Stimulated activated CD8-positive, alpha-beta memory T cell treated with anti-CD3 and anti-CD28 coated beads, Interleukin-15, amount 100 ng/mL, for 1 hour (primary cell): ENCODE measurements around the gene TENT4A.

Experiments used
- DNase-seq: peaks from one replicate; pipeline ENCODE4 v3.0.0-alpha.2; 2020; ENCODE audit warnings: low read depth

The TENT4A gene

GRCh38 chr5:6752782-6753181 lies 39.5 kb downstream of the TENT4A start:
- DNase-seq, result no peak

GRCh38 chr5:6753851-6754250 lies 40.6 kb downstream of the TENT4A start:
- DNase-seq, result no peak

GRCh38 chr5:6754766-6755165 lies 41.5 kb downstream of the TENT4A start:
- no peak for DNase-seq

- no peak for DNase-seq
These were observed 42.3 kb downstream of the TENT4A start for GRCh38 chr5:6755519-6755918.

- DNase-seq, result no peak
These were observed 42.7 kb downstream of the TENT4A start for GRCh38 chr5:6755941-6756340.

GRCh38 chr5:6757414-6757969 lies 44.3 kb downstream of the TENT4A start:
- no peak for DNase-seq

- no peak for DNase-seq
These were observed 45.0 kb downstream of the TENT4A start for GRCh38 chr5:6758236-6758635.

GRCh38 chr5:6758706-6759105 lies 45.5 kb downstream of the TENT4A start:
- no peak for DNase-seq

GRCh38 chr5:6759401-6759800 lies 46.2 kb downstream of the TENT4A start:
- DNase-seq, result no peak

- DNase-seq, result no peak
These were observed 46.8 kb downstream of the TENT4A start for GRCh38 chr5:6759983-6760382.

- no peak for DNase-seq
These were observed 47.5 kb downstream of the TENT4A start for GRCh38 chr5:6760686-6761085.

GRCh38 chr5:6761333-6761732 lies 48.1 kb downstream of the TENT4A start:
- DNase-seq, result no peak

- DNase-seq, result no peak
These were observed 48.9 kb downstream of the TENT4A start for GRCh38 chr5:6762116-6762515.

GRCh38 chr5:6762697-6763096 lies 49.5 kb downstream of the TENT4A start:
- no peak for DNase-seq

GRCh38 chr5:6763191-6763590 lies 50.0 kb downstream of the TENT4A start:
- DNase-seq, result no peak

GRCh38 chr5:6765612-6766525 lies 52.6 kb downstream of the TENT4A start:
- DNase-seq, result peak; percentile 23

GRCh38 chr5:6766604-6767093 lies 53.4 kb downstream of the TENT4A start:
- DNase-seq, result no peak

- no peak for DNase-seq
These were observed 54.3 kb downstream of the TENT4A start for GRCh38 chr5:6767481-6768063.

GRCh38 chr5:6768590-6769230 lies 55.5 kb downstream of the TENT4A start:
- DNase-seq, result no peak

GRCh38 chr5:6770826-6771607 lies 57.8 kb downstream of the TENT4A start:
- DNase-seq, result no peak

- no peak for DNase-seq
These were observed 59.7 kb downstream of the TENT4A start for GRCh38 chr5:6772886-6773285.
